ENCODE results near the gene BACH2.
A peak's percentile ranks its signal among the peaks of the same experiment; 100 is the strongest.
"Not testable (repeated sequence)": the region's sequence is repeated elsewhere in the genome, so short reads cannot be mapped to it uniquely, and the experiment has no call there.

BACH2 gene

DNA sequence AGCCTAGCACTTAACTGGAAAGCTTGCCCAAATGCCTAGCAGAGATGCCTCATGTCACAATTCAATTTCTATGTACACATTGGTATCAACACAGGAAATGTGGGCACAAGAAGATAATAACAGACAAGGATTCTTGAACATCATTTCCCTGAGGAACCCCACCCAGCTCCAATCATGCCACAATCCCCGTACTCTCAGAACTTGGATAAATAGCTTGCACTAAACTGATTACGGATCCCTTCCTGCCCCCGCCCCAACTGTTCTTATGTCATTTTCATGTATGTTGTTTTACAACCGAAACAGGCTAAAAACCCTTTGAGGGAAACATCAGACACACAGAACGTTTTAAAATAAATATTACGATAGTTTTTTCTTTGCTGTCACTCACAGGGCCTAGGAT, 87.1 kb downstream of the BACH2 start:
- no peak for DNase-seq

DNA sequence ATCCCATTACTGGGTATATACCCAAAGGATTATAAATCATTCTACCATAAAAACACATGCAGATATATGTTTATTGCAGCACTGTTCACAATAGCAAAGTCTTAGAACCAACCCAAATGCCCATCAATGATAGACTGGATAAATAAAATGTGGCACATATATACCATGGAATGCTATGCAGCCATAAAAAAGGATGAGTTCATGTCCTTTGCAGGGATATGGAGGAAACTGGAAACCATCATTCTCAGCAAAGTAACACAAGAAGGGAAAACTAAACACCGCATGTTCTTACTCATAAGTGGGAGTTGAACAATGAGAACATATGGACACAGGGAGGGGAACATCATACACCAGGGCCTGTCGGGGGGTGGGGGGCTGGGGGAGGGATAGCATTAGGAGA, 88.0 kb downstream of the BACH2 start:
- not testable (repeated sequence) for DNase-seq

DNA sequence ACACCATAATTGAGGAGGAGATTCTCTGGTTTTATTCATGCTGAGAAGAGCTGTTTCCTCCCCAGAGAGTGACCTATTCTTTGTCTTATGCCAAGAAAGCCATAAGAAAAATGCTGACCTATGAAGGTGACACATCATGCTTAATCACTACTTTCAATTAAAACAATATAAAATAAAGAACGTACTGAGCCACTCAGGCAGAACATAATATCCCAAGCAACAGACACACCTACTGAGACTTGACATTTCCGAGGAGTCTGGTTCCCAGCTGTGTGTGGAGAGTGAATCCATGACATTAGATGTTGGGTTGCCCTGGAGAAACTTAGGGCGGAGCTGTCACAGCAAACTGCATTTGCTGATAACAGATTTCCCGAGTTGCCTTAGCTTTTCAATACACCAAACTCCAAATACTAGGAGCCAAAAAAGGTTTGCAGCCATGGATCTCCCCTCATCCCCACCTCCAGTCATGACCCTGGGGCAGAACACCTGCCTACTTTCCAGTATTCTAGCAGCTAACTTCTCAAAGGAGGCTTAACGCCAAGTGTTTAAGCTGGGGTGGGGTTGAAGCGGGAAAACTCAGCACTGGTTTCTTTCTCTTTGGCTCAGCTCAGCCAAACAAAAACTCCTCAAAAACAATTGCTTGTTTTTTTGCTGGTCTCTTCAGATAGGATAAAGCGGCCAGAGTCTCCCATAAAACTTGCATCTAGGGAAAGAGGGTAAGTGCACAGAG, 92.2 kb downstream of the BACH2 start:
- DNase-seq, result no peak

DNA sequence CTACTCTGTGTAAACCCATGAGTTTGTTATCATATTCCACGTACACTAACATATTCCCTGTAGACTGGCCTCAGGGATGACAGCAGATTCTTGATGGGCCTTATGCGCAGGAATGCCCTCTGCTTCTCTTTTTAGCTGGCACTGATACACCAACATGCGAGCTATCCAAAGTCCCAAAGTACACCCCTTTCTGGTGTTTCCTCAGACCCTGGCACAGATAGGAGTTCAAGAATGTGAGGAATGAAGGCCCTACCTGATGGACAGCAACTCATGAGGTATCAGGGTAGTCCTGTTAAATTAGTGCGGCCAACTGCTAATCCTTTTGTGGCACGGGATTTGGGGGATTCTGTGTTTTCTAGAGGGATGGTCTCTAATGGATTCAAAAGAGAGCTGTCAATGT, 93.0 kb downstream of the BACH2 start:
- no peak for DNase-seq

- no peak for DNase-seq
Measured at GRCh38 chr6:90202156-90202555, 94.5 kb downstream of the BACH2 start.

DNA sequence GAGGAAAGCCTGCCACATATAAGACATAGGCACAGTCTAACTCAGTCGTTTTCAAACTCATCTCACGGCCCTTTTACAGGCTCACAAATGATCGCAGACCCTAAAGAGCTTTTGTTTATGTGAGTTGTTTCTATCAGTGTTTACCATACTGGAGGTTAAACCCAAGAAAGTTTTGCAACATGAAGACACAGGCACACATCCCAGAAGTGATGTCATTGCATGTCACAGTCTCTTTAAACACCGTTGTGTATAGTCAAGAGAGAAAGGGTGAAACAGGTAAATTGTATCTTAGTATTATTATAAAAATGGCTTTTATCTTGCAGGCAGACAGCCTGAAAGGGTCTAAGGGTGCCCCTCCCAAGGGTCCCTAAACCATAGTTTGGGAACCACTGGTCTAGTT, 96.7 kb downstream of the BACH2 start:
- no peak for DNase-seq

GRCh38 chr6:90198758-90199425, 97.8 kb downstream of the BACH2 start:
- DNase-seq, result no peak

GRCh38 chr6:90197854-90198496, 98.7 kb downstream of the BACH2 start:
- no peak for DNase-seq

GRCh38 chr6:90195094-90195829, 101.4 kb downstream of the BACH2 start:
- no peak for DNase-seq

DNA sequence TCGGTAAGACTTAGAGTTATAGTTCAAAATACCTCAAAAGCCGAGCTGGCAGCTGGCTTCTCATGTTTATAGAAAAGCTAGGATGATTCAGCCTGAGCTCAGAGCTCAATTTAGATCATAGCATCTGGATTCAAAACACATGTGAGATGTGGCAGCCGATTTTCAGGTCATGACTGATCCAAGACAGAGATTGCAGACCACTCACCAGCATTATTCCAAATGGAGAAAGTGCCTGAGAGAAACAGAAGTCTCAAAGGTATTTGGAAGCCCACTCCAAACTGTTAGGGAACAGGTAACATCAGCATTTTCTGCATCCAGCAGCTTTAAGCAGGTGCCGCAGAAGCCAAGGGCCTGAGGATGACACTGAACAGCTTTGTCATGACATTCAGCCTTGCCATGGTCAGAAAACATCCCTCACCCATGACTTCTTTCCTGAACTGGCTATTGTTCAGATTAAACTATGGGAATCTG, 102.2 kb downstream of the BACH2 start:
- DNase-seq, result no peak

DNA sequence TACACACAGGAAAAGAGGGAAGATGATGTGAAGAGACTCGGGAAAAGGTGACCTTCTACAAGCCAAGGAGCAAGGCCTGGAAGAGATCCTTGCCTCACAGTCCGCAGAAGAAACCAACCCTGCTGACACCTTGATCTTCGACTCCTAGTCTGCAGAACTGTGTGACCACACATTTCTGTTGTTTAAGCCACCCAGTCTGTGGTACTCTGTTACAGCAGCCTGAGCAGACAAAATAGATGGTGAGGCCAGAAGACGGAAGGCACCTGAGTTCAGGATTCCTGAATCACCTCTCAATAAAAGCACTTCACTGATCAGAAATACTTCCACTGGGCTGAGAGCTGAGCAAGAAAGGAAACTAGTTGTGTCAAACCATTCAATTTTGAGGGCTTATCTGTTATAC, 103.3 kb downstream of the BACH2 start:
- no peak for DNase-seq

DNA sequence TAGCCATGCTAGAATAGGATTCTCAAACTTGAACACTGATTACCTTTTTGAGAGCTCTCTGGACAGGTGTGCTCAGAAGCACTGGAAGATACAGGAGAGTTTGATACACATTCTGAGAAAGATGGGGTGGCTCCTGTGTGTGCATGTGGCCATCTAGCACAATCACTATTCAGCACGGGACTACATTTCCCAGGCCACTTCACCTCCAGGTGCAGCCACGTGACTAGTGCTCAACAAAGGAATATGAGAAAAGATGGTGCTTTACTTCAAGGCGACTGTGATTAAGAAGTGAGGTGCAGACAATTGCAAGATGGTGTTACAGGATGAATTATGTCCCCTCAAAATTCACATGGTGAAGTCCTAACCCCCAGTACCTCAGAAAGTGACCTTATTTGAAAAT, 103.8 kb downstream of the BACH2 start:
- no peak for DNase-seq

GRCh38 chr6:90190752-90191395, 105.8 kb downstream of the BACH2 start:
- DNase-seq, result no peak

DNA sequence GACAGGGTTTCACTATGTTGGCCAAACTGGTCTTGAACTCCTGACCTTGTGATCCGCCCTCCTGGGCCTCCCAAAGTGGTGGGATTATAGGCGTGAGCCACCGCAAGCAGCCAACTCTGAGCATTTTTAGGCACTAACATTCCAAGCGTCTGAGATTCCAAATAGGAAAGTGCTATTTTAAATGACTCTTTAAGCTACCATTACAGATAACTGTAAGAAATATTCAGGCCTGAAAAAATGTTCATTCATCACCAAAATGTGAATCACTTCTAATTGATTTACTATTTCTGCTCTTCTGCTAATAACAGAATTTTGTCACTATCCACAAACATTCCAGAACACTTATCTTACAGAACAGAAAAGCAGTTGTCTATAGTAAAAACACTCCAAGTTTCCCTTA, 106.5 kb downstream of the BACH2 start:
- DNase-seq, result no peak

DNA sequence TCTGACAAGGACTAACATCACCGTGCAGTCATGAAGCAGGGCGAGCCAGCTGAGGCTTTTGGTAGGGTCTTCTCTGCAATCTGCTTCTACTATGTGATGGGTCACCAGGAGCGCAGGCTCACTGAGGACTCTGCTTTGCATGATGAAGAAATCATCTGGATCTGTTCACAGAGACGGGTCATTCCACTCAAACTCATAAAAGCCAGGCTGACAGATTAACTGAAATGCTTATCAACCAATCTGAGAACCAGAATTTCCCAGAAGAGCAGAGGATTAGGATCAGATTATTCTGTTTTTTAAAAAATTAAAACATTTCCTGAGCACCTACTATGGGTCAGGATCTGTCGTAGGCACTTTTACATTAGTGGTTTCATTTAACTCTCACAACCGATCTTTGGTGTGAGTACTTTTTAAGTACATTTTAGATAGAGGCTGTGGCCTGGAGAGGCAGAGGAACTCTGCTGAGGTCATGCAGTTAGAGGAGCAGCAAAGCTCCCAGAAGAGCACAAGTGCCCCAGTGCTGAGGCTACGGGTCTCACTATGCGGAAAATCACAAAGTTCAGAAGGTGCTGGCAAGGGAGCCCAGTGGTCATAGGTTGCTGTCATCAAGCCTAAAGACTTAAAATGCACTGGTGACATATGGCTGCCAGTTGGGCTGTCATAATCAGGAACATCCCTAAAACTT, 109.1 kb downstream of the BACH2 start:
- DNase-seq, result no peak

DNA sequence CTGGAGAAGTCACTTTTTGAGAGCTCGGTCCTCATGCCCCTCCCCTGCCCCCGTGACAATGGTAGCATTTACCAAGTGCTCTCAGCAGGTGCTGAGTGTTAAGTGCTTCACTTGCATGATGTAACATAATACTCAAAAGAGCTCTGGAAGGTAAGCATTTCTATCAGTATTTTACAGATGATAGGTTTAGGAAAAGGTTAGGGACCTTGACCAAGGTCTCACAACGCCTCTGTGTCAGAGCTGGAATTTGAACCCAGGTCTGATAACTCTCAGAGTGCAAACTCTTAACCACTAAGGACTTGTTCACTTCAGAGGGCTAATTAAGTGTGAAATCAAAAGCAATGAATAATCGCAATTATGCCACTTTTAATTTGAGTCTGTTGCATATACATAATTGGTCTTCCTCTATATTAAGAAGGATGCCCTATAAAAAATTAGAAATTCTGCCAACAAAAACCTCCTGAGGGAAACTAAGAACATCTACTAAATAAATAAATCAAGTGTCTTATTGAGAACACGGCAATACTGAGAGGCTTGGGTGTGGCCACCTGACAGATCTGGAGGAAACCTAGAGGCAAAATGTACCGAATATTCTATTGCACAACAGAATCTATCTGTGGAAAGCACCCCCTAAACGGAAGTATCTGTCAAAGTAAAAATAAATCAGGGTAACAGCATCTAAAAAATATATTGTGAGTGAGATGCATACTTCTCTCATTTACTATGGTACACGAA, 109.8 kb downstream of the BACH2 start:
- peak; percentile 25 for DNase-seq

- no peak for DNase-seq
Measured at GRCh38 chr6:90186026-90186425, 110.6 kb downstream of the BACH2 start.

DNA sequence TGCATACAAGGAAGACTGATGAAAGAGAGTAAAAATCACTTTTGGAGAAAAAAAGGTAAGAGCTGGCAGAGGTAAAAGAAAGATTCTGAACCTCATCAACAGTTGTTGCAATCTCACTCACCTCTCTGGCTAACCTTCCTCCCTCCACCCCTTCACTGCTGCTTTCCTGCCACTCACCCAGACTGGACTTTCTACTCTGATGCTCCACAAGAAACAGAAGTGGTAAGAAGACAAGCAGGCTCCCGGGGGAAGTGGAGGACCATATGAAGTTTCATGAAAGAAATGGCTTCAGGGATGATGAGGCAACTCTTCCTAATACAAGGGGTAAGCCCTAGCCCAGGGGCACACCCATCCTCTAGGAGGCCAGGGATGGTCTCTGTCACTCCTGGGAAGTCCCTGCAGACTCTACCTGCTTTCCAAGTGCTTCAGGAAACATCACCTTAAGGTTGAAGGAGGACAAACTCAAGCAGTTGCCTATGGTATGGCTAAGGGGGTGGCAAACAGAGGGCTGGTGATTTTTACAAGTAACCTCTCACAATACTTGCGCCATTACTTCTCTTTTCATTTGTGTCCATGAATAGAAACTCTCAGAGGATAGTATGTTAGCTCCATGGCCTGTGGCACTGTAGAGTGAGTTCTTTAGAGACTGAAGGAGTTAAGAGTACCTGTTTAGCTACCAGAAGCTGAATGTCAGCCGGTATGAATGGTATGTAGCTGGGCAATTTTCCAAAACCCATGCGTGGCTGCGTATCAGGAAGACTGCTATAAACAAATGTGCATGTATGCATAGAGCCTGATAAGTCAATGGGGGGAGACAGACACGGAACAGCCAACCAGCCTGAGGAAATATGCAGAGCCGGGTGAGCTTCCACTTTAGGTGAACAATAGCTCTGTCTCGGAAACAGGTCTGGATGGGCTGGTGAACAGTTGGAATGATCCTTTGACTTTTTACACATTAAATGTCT, 112.0 kb downstream of the BACH2 start:
- no peak for DNase-seq

DNA sequence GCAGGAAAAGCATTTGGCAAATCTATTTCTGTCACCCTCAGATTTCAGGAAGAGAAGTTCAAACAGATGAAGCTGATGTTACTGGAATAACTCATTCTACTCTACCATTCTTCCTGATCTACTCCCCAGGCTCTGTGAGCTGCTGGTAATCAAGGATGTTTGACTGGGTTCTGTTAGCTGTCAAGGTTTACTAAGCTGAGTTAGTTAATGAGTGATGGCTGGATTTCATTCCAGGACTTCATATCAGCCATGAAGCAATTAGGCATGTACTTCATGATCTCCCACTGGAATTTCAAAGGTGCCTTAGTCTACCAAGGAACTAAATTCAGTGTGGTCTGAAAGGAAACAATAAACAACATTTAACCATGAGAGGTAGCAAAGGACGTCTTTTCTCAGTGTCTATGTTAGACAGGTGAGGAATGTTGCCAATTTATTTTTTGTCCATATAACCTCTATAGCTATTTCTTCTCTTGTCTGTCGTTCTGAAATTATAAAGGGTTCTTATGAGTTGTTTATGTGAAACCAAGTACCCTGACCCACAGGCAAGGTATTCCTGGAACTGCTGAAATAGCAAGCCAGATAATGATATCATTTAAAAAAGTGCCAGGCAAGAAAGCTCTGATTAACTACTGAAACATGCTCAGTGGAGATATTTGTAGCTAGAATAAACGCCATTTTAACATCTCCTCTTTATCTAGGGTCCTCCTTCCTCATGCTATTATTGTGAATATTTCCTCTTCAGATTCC, 112.9 kb downstream of the BACH2 start:
- no peak for DNase-seq
